Upper lobe of left lung (tissue), 6 donors: ENCODE results near the gene HMGN4. TPM values are rescaled to one million over a fixed set of nuclear protein-coding genes. Genes with fewer than 3 reads are reported as not detected.
"Not testable (repeated sequence)": the region's sequence is repeated elsewhere in the genome, so short reads cannot be mapped to it uniquely, and the experiment has no call there.

Experiments
- ATAC-seq, 2 donors: fragments of 200-7000 bp; cut with Tn5 transposase; one replicate each; pipeline ENCODE4 v1.9.1; 2022; ENCODE audit warnings: mild to moderate bottlenecking in 2 of 2, moderate library complexity in 2 of 2; ENCODE audit not compliant: low FRiP score in 2 of 2
- DNase-seq, 2 donors: peaks; one replicate each; pipeline ENCODE4 v3.0.0-alpha.2; 2019 to 2020
- H3K27ac ChIP-seq, 4 donors: fragments of 200-600 bp; sonication (generic); one replicate each; pipeline ENCODE4 v1.5.1; 2016 to 2019
- H3K27me3 ChIP-seq, 4 donors: fragments of 200-600 bp; sonication (generic); one replicate each; pipeline ENCODE4 v1.5.1; 2017 to 2019
- H3K36me3 ChIP-seq, 4 donors: fragments of 200-600 bp; sonication (generic); one replicate each; pipeline ENCODE4 v1.5.1; 2016 to 2019
- H3K4me1 ChIP-seq, 4 donors: fragments of 200-600 bp; sonication (generic); one replicate each; pipeline ENCODE4 v1.5.1; 2018 to 2019
- H3K4me3 ChIP-seq, 4 donors: fragments of 200-600 bp; sonication (generic); one replicate each; pipeline ENCODE4 v1.5.1; 2017 to 2019; ENCODE audit warnings: mild to moderate bottlenecking in 2 of 4, moderate library complexity in 1 of 4
- H3K9me3 ChIP-seq, 4 donors: fragments of 200-600 bp; sonication (generic); one replicate each; pipeline ENCODE4 v1.5.1; 2018 to 2019
- EP300 ChIP-seq, 4 donors: sonication (generic); formaldehyde crosslinking; IDR thresholded peaks; one replicate each; pipeline ENCODE4 v1.5.1; 2017; ENCODE audit warnings: antibody characterized with exemption in 4 of 4, control low read depth in 2 of 4
- POLR2A ChIP-seq, 4 donors: fragments of 450-650 bp; IDR thresholded peaks; one replicate each; pipeline ENCODE4 v1.5.1; 2016 to 2017; ENCODE audit warnings: antibody characterized with exemption in 4 of 4, mild to moderate bottlenecking in 2 of 4
- POLR2AphosphoS5 ChIP-seq, 2 donors: sonication (generic); formaldehyde crosslinking; IDR thresholded peaks; one replicate each; pipeline ENCODE4 v1.5.1; 2017; ENCODE audit warnings: antibody characterized with exemption in 2 of 2
- WGBS, 2 donors: methylation state at CpG; one replicate each; pipeline ENCODE4 v1.1.5; 2017 to 2018; 5-methylcytosine and 5-hydroxymethylcytosine counted together
- total RNA-seq, 6 donors: library from RNA; depleted of rRNA in 4 of 6; stranded (reverse); fragments of >200 nt in 4 of 6; gene quantifications; one replicate each; pipeline versions ENCODE4 v1.1.0 to v1.2.1, GENCODE V29; 2016 to 2021
- TF ChIP-seq, protein P1 (sequence below), 6 experiments: fragments of 450-650 bp in 4 of 6; fragments of 200-600 bp in 2 of 6; sonication (generic) in 2 of 6; IDR thresholded peaks; one replicate each; pipeline ENCODE4 v1.5.1; 2016 to 2019; ENCODE audit warnings: antibody characterized with exemption in 6 of 6
- donor health status: DM: no; HTN: no; CAD: no; lungs with moderate emphysema.
- donor health status: DM: no; HTN: yes; CAD: no; lungs with severe emphysema.

The HMGN4 gene
- total RNA-seq, 6 donors from 2014 or later, result 35.6 to 76.7 (median 45.5) TPM

DNA sequence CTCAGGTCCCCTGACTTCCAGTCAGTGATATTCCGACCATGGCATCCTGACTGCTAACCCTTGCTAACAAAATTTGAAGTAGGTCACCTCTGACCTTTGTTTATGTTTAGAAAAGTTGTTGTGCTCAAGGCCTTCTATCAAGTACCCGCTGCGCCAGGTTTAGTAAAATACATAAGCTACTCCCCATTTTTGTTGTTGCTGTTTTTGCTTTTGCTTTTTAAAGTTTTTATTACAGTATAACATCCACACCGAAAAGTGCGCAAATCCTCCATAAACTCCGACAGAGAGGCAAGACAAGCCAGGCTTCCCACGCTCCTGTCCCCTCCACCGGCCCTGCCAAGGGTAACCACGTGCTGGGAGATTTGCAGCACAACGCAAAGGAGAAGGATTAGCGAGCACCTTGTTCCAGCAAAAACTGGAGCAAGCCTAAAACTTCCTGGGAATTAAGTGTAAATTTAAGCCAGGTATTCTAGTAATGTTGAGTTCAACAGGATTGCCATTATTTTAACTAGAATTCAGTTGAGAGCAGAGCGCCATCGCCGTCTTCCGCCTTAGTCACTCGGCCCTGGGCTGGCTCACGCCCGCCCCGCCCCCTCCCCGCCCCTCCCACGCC, 17.8 kb upstream of the HMGN4 start:
- H3K27me3 ChIP-seq, result no peaks in the 10 kb centered on the region
- no peaks in the 10 kb centered on the region for H3K36me3 ChIP-seq
- 18 to 25% methylated on average over 14 to 17 of the region's 21 CpGs for WGBS, 2 donors
- no peak for DNase-seq
- TF ChIP-seq EP300 (IDR thresholded peaks at IDR 0.05) (no peak), POLR2A (IDR thresholded peaks at IDR 0.05) (peak in 1 of 4 donors; percentile 19), POLR2AphosphoS5 (IDR thresholded peaks at IDR 0.05) (peak in 1 of 2 donors; percentile 2)
- TF ChIP-seq, protein P1, sequence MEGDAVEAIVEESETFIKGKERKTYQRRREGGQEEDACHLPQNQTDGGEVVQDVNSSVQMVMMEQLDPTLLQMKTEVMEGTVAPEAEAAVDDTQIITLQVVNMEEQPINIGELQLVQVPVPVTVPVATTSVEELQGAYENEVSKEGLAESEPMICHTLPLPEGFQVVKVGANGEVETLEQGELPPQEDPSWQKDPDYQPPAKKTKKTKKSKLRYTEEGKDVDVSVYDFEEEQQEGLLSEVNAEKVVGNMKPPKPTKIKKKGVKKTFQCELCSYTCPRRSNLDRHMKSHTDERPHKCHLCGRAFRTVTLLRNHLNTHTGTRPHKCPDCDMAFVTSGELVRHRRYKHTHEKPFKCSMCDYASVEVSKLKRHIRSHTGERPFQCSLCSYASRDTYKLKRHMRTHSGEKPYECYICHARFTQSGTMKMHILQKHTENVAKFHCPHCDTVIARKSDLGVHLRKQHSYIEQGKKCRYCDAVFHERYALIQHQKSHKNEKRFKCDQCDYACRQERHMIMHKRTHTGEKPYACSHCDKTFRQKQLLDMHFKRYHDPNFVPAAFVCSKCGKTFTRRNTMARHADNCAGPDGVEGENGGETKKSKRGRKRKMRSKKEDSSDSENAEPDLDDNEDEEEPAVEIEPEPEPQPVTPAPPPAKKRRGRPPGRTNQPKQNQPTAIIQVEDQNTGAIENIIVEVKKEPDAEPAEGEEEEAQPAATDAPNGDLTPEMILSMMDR (IDR thresholded peaks at IDR 0.05), result no peak
- peaks cover 4 to 19% (median 14%) of the 10 kb centered on the region in 4 donors for H3K4me1 ChIP-seq
- peak overlapping the region; percentile 96 to 100 (median 97) for H3K27ac ChIP-seq
- ATAC-seq, result peak; percentile 41 to 42
- no peaks in the 10 kb centered on the region for H3K9me3 ChIP-seq
- peak overlapping the region; percentile 31 to 64 (median 53) for H3K4me3 ChIP-seq

DNA sequence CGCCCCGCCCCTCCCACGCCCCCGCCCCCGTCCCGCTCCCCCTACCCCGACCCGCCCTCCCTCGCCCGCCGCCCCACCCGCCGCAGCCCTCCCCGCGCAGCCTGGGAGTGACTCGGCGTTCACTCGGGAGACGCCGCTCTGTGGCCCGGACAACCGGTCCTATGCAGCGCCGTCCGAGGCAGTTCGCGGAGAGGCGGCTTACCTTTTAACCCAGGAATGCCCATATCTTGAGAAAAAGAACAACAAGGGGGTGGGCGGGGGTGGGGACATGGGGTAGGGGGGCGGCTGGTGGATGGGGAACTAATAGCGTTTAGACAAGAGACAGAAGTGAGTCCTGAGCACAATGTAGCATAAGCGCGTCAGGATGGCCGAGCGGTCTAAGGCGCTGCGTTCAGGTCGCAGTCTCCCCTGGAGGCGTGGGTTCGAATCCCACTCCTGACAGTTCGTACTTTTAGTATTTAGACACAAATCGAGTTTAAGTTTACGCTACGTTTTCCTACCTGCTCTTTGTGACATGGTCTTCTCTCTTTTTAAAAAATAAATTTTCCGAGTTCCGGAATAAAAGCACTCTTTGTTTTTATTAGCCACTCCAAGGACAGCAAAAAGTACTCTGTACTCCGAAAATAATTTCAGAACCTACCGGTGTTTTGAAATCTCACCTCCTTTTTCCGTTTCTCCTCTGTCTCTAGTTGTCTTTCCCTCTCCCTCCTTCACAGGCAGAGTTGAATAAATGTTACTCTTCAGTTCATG, 17.1 kb upstream of the HMGN4 start:
- Histone ChIP-seq H3K4me1 (peaks cover 4 to 19% (median 14%) of the 10 kb centered on the region in 4 donors), H3K27me3 (no peaks in the 10 kb centered on the region), H3K4me3 (peak overlapping the region in 3 of 4 donors; percentile 46 to 64 (median 60)), H3K36me3 (no peaks in the 10 kb centered on the region), H3K27ac (peak overlapping the region; percentile 96 to 100 (median 97)), H3K9me3 (no peaks in the 10 kb centered on the region)
- DNase-seq (peak; percentile 86 to 95), ATAC-seq (peak; percentile 91 to 95)
- peak; percentile 61 for TF ChIP-seq POLR2AphosphoS5 (IDR thresholded peaks at IDR 0.05)
- TF ChIP-seq EP300 (IDR thresholded peaks at IDR 0.05), result no peak
- TF ChIP-seq, protein P1 (IDR thresholded peaks at IDR 0.05), result peak in 1 of 6 experiments; percentile 27
- TF ChIP-seq POLR2A (IDR thresholded peaks at IDR 0.05), result peak in 1 of 4 donors; percentile 21
- WGBS, 2 donors, result 0% methylated on average over 21 to 26 of the region's 49 CpGs

DNA sequence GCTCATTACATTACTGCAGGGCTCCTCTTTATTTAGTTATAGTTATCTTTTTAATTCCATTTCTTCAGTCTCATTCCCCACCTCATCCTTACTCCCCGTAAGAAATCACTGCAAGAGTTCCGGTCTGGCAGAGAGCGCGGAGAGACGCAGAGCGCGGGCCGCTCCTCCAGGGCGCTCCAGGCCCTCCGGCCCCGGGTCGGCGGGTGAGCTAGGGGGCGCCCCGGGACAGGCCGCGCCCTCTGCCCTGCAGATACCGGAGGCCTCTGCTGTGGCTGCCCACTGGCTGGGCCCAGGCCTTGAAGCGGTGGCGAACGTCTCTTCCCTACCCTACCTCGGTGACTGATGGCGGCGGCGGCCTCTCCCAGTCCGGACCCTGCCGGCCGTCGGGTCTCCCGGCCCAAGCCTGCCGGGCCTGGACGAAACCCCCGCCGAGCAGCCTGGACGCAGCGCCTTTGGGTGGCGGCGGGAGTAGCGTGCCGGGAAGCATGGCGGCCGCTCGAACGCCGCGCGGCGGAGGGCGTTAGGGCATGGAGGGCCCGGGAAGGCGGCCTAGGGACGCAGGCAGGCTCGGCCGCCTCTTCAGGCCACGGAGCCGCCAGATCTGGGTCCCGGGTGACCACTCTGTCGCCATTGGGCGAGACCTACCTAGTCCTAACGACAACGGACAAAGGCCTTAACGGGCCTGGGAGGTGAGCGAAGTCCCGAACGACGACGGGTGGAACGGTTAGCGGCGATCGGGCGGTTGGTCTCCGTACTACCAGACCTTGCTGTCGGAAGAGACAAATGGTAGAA, 16.4 kb upstream of the HMGN4 start:
- Histone ChIP-seq H3K9me3 (no peaks in the 10 kb centered on the region), H3K36me3 (no peaks in the 10 kb centered on the region), H3K27me3 (no peaks in the 10 kb centered on the region), H3K4me1 (peaks cover 4 to 19% (median 14%) of the 10 kb centered on the region in 4 donors), H3K27ac (peak overlapping the region; percentile 96 to 100 (median 97)), H3K4me3 (peak overlapping the region; percentile 42 to 64 (median 53))
- 7 to 10% methylated on average over 23 to 62 of the region's 74 CpGs for WGBS, 2 donors
- DNase-seq (peak; percentile 90 to 96), ATAC-seq (peak; percentile 95 to 96)
- TF ChIP-seq POLR2AphosphoS5 (IDR thresholded peaks at IDR 0.05) (peak; percentile 18 to 56), POLR2A (IDR thresholded peaks at IDR 0.05) (peak in 2 of 4 donors; percentile 52 to 75), EP300 (IDR thresholded peaks at IDR 0.05) (no peak)
- TF ChIP-seq, protein P1 (IDR thresholded peaks at IDR 0.05), result peak in 5 of 6 experiments; percentile 46 to 61 (median 48)

DNA sequence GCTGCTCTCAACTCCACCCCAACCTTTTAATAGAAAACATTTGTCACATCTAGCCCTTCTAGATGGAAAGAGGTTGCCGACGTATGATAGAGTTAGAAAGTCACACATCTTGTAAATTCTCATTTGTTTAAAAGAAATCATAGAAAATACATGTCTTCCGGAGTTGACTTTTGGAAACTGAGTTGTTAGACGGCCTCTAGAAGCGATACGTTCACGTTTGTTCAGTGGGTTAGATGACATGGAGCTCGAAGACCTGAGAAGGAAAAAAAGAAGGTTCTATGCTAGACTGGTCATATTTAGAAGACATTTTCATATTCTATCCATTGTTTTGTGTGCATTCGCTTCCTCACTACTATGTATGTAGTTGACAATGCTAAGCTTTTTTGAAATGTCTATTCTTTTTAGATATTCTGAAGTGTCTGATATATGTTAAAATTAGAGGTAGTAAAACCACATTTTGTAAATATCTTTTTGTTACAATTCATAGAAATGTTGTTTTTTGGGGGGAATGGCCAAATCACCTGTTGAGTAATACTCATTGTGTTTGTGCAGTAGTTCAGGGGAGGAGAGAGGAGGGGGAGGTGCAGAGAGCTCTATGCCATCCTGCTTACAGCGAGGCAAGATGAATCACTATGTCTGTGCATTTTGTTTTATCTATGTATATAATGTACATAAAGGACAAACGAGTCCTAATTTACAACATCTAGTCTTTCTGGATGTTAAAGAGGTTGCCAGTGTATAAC, 15.5 kb upstream of the HMGN4 start:
- not testable (repeated sequence) for DNase-seq, H3K9me3 ChIP-seq, H3K27me3 ChIP-seq, ATAC-seq, H3K36me3 ChIP-seq
- peak overlapping the region; percentile 96 to 100 (median 97) for H3K27ac ChIP-seq
- peak overlapping the region in 3 of 4 donors; percentile 46 to 64 (median 60) for H3K4me3 ChIP-seq
- H3K4me1 ChIP-seq, result peaks cover 4 to 19% (median 14%) of the 10 kb centered on the region in 4 donors
- WGBS, 2 donors, result 66 to 71% methylated on average over 11 of the region's 11 CpGs

DNA sequence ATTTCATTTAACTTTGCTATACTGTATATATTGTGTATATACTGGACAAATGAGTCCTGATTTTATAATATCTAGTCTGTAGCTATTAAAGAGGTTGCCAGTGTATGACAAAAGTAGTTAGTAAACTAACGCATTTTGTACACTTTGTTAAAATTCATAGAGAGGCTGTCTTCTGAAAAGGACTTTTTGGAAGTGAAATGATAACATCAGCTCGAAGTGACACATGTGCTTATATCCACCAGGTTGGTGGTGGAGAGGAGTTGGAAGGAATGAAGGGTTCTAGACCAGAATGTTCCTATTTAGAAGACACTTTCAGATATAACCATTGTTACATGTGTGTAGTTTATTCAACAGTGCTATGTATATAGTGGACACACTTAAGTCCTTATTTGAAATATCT, 13.9 kb upstream of the HMGN4 start:
- not testable (repeated sequence) for H3K36me3 ChIP-seq, H3K27me3 ChIP-seq, H3K4me3 ChIP-seq, DNase-seq, ATAC-seq, H3K27ac ChIP-seq, H3K9me3 ChIP-seq
- H3K4me1 ChIP-seq, result peaks cover 4 to 19% (median 14%) of the 10 kb centered on the region in 4 donors
- 89 to 93% methylated on average over 2 of the region's 2 CpGs for WGBS, 2 donors
